22Rv1 (cell line): ENCODE data around the gene SLC9A9.

Experiments used
- ZFX ChIP-seq: fragments of 450-650 bp; IDR thresholded peaks from 2 replicates; pipeline ENCODE4 v1.6.1; 2017; ENCODE audit warnings: antibody characterized with exemption, borderline replicate concordance
- TF ChIP-seq, protein P1 (sequence below): fragments of 450-650 bp; IDR thresholded peaks from 2 replicates; pipeline ENCODE4 v1.5.1; 2017; ENCODE audit warnings: mild to moderate bottlenecking

DNA sequence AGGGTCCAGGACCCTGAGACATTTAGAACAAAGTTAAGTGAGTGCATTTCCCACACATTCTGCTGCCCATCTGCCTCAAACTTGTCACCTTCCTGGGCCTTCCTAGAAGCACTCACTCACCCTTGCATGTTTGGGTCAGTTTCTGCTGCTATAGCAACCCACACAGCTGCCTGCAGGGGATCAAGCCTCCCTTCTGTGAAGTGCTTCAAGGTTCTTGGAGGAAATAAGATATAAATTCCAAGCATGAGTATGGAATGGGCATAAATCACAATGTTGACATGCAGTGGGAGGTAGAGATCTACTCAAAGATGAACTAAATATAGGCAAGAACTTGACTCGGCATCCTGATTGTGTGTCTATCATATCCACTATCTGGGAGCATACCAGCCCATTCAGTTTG lies 140.4 kb downstream of the SLC9A9 start:
- TF ChIP-seq, protein P1, sequence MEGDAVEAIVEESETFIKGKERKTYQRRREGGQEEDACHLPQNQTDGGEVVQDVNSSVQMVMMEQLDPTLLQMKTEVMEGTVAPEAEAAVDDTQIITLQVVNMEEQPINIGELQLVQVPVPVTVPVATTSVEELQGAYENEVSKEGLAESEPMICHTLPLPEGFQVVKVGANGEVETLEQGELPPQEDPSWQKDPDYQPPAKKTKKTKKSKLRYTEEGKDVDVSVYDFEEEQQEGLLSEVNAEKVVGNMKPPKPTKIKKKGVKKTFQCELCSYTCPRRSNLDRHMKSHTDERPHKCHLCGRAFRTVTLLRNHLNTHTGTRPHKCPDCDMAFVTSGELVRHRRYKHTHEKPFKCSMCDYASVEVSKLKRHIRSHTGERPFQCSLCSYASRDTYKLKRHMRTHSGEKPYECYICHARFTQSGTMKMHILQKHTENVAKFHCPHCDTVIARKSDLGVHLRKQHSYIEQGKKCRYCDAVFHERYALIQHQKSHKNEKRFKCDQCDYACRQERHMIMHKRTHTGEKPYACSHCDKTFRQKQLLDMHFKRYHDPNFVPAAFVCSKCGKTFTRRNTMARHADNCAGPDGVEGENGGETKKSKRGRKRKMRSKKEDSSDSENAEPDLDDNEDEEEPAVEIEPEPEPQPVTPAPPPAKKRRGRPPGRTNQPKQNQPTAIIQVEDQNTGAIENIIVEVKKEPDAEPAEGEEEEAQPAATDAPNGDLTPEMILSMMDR: no peak
- no peak for TF ChIP-seq ZFX
